Loucy (cell line): Measurements from ENCODE around the gene IGF1R.

Experiments used
- H2AFZ ChIP-seq: fragments of 200-600 bp; sonication (generic); 2 replicates; pipeline ENCODE4 v1.6.0; 2016; ENCODE audit warnings: antibody characterized with exemption, mild to moderate bottlenecking, low read length, moderate library complexity
- H3F3A ChIP-seq: fragments of 200-600 bp; 2 replicates; pipeline ENCODE4 v1.6.0; 2016; ENCODE audit warnings: antibody characterized with exemption, low read depth, mild to moderate bottlenecking
- H3K27me3 ChIP-seq: fragments of 200-600 bp; sonication (generic); 2 replicates; pipeline ENCODE4 v1.6.1; 2014; ENCODE audit warnings: low read length, mild to moderate bottlenecking; ENCODE audit not compliant: insufficient read depth, poor library complexity, severe bottlenecking
- H3K36me3 ChIP-seq: fragments of 200-600 bp; sonication (generic); 2 replicates; pipeline ENCODE4 v1.6.1; 2016; ENCODE audit warnings: low read length; ENCODE audit not compliant: insufficient read depth
- H3K4me1 ChIP-seq: fragments of 200-600 bp; sonication (generic); 2 replicates; pipeline ENCODE4 v1.5.1; 2014; ENCODE audit warnings: low read length, mild to moderate bottlenecking; ENCODE audit not compliant: insufficient read depth, poor library complexity, severe bottlenecking
- H3K4me2 ChIP-seq: fragments of 200-600 bp; sonication (generic); 2 replicates; pipeline ENCODE4 v1.6.0; 2014; ENCODE audit warnings: antibody characterized with exemption, low read length, low read depth, mild to moderate bottlenecking; ENCODE audit not compliant: poor library complexity, severe bottlenecking
- H3K4me3 ChIP-seq: fragments of 200-600 bp; sonication (generic); 2 replicates; pipeline ENCODE4 v1.5.1; 2014; ENCODE audit warnings: low read length, mild to moderate bottlenecking, mixed read lengths; ENCODE audit not compliant: poor library complexity, severe bottlenecking
- H3K79me2 ChIP-seq: fragments of 200-600 bp; sonication (generic); 2 replicates; pipeline ENCODE4 v1.6.1; 2014; ENCODE audit warnings: low read length; ENCODE audit not compliant: insufficient read depth
- H3K9ac ChIP-seq: fragments of 200-600 bp; sonication (generic); 2 replicates; pipeline ENCODE4 v1.6.0; 2014; ENCODE audit warnings: mild to moderate bottlenecking, low read depth, low read length, moderate library complexity; ENCODE audit not compliant: poor library complexity, severe bottlenecking
- H3K9me2 ChIP-seq: fragments of 200-600 bp; sonication (generic); replicated peaks from 2 replicates; pipeline ENCODE4 v1.6.1; 2016; ENCODE audit warnings: low read depth, low read length, mixed read lengths
- H3K9me3 ChIP-seq: fragments of 200-600 bp; sonication (generic); 2 replicates; pipeline ENCODE4 v1.6.1; 2014; ENCODE audit warnings: mild to moderate bottlenecking, antibody characterized with exemption, low read length, low read depth; ENCODE audit not compliant: insufficient read depth
- H4K20me1 ChIP-seq: fragments of 200-600 bp; sonication (generic); 2 replicates; pipeline ENCODE4 v1.6.0; 2014; ENCODE audit warnings: antibody characterized with exemption, low read length, mild to moderate bottlenecking; ENCODE audit not compliant: insufficient read depth, poor library complexity, severe bottlenecking
- CTCF ChIP-seq: fragments of 200-600 bp; sonication (generic); conservative IDR thresholded peaks from 2 replicates; pipeline ENCODE4 v1.5.1; 2014; ENCODE audit warnings: mild to moderate bottlenecking, antibody characterized with exemption, low read length
- EZH2phosphoT487 ChIP-seq: fragments of 200-600 bp; IDR thresholded peaks from 2 replicates; pipeline ENCODE4 v1.6.1; 2018; ENCODE audit warnings: antibody characterized with exemption, mild to moderate bottlenecking, moderate library complexity, borderline replicate concordance

Gene IGF1R

DNA sequence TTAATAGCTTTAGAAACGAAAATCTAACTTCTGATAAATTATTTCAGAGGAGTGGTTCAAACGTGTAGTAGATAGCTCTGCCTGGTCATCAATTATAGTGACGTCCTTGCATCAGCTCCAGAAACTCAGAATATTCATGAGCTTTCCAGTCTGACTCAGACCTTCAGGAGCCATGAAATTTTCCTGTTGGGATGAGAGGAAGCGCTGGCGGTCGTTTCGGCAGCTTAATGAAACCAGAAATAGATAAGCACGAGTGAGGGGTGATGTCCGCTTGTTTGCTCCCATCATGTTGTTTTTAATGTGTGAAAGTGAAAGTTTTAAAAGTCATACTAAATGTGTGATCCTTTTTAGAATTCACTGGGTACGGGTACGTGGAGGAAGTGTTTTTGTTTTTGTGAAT lies 218.2 kb downstream of the IGF1R start:
- peak overlapping the region; percentile 63; the same call in 1 of the 2 replicates for H2AFZ ChIP-seq
- H3K4me2 ChIP-seq, result peak overlapping the region; percentile 89

GRCh38 chr15:98868564-98868963 lies 220.2 kb downstream of the IGF1R start:
- Histone ChIP-seq H3K36me3 (no peaks in the 10 kb centered on the region), H3K4me2 (no peak overlapping the region), H4K20me1 (no peaks in the 10 kb centered on the region), H3K9ac (no peak overlapping the region), H3F3A (no peaks in the 10 kb centered on the region), H3K4me1 (peaks cover 33% of the 10 kb centered on the region), H3K27me3 (no peaks in the 10 kb centered on the region), H3K79me2 (peaks cover 69% of the 10 kb centered on the region), H3K4me3 (no peak overlapping the region), H3K9me2 (no peaks in the 10 kb centered on the region), H3K9me3 (no peaks in the 10 kb centered on the region), H2AFZ (no peak overlapping the region)
- TF ChIP-seq CTCF, result no peak
- no peak for TF ChIP-seq EZH2phosphoT487

More for the DNA sequence above, 218.2 kb downstream of the IGF1R start:
- Histone ChIP-seq H3K9me3 (no peaks in the 10 kb centered on the region), H4K20me1 (no peaks in the 10 kb centered on the region), H3K9ac (peak overlapping the region; percentile 73), H3K4me3 (peak overlapping the region; percentile 83), H3K36me3 (no peaks in the 10 kb centered on the region), H3K4me1 (peaks cover 44% of the 10 kb centered on the region), H3K27me3 (no peaks in the 10 kb centered on the region), H3K9me2 (no peaks in the 10 kb centered on the region), H3K79me2 (peaks cover 81% of the 10 kb centered on the region), H3F3A (no peaks in the 10 kb centered on the region)
- TF ChIP-seq CTCF (no peak), EZH2phosphoT487 (no peak)

- Histone ChIP-seq H3K9me3 (no peaks in the 10 kb centered on the region), H3F3A (no peaks in the 10 kb centered on the region), H3K4me2 (no peak overlapping the region), H4K20me1 (no peaks in the 10 kb centered on the region), H3K9ac (no peak overlapping the region), H3K4me3 (no peak overlapping the region), H3K79me2 (peaks cover 67% of the 10 kb centered on the region), H3K36me3 (no peaks in the 10 kb centered on the region), H3K9me2 (no peaks in the 10 kb centered on the region), H2AFZ (no peak overlapping the region), H3K27me3 (no peaks in the 10 kb centered on the region), H3K4me1 (peaks cover 32% of the 10 kb centered on the region)
- no peak for TF ChIP-seq CTCF
- TF ChIP-seq EZH2phosphoT487, result no peak
Measured at GRCh38 chr15:98870788-98871187, 222.4 kb downstream of the IGF1R start.
